ENCODE measurements around the gene RAB3C.

RAB3C gene

DNA sequence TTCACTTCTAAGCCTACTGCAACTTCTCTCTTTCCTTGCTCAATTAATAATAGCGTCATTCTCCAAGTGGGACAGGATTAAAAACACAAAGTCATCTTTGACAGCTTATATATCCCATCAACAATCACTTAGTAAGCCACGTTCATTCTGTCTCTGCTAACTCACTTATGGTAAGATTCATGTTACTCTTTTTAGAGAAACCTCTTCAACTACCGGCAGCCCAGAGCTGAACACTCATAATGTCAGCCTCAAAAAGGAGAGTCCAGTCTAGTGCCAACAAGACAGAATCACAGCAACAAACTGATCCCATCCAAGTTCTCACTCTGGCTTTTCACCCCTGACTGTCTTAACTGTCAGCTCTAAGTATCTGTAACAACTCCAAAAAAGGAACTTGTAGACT lies 196.0 kb downstream of the RAB3C start:
- DNase-seq: no peak

DNA sequence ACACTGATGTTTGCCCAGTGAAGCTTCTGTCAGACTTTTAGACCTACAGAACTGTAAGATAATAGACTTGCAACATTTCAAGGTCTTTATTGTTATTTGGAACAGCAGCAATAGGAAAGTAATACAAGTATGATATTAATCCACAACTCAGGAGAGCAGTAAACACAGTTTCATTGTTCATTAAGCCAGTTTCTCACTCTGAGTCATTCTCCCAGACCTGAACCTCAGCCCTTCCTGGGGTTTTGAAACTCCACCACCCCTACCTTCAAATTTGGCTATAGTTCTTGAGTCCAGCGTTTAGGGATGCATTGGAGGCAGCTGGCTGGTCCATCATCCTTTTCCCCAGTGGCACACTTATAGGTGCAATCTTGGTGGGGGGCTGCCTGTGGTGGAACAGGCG lies 203.2 kb downstream of the RAB3C start:
- no peak for DNase-seq

GRCh38 chr5:58786711-58787303 lies 203.9 kb downstream of the RAB3C start:
- DNase-seq: no peak

GRCh38 chr5:58787987-58788386 lies 205.1 kb downstream of the RAB3C start:
- no peak for DNase-seq

- no peak for DNase-seq
Measured at GRCh38 chr5:58793888-58794657, 211.2 kb downstream of the RAB3C start.

- no peak for DNase-seq
Measured at GRCh38 chr5:58794875-58795274, 212.0 kb downstream of the RAB3C start.

DNA sequence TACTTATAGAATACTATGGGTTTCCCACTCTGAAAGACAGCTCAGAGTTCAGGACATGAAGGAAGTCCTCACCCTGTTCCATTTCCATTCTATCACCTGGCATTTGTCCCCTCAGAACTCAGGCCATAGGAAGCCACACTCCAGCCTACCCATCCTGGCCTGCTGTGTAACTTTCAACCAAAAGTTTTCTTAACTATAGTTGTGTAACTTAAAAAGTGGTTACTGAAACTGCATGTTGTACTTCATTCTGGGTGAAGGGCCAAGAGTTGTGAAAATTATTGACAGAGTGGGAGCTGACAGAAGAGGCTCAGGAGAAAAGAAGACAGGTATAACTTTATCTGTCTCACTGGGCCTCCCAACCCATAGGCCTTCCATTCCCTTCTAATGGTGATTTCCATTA lies 212.5 kb downstream of the RAB3C start:
- no peak for DNase-seq

DNA sequence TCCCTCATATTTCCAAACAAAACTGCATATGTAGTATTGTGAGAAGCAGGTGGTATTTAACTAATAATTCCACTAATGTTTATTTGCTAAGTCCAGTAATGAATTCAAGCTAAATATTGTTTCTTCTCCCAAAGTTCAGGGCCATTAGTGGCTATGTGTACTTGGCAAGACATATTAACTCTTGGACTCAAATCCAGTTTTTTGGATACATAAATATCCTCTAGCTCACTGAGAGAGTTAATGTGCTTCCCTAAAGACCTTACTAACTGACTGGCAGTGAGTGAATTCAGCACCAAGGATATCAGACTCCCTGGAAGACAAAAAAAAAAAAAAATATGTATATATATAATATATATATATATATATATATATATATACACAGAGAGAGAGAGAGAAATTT lies 214.1 kb downstream of the RAB3C start:
- no peak for DNase-seq

DNA sequence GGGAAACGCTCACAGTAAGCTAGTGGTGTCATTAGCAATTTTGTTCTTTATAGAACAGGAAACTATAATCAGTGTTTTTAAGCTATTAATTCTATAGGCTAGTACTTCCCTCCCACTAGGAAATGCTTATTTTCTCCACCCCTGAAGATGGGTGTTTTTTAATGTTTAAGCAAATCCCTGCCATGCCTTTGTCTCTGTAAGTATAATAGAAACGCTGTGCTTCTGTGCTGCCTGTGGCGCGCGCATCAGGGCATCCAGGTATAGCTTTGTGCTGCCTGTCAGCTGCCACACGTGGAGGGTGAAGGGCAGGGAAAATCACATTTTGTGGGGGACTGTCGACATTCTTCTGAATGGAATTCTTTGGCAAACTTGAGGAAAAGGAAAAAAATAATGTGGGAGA lies 217.5 kb downstream of the RAB3C start:
- no peak for DNase-seq

DNA sequence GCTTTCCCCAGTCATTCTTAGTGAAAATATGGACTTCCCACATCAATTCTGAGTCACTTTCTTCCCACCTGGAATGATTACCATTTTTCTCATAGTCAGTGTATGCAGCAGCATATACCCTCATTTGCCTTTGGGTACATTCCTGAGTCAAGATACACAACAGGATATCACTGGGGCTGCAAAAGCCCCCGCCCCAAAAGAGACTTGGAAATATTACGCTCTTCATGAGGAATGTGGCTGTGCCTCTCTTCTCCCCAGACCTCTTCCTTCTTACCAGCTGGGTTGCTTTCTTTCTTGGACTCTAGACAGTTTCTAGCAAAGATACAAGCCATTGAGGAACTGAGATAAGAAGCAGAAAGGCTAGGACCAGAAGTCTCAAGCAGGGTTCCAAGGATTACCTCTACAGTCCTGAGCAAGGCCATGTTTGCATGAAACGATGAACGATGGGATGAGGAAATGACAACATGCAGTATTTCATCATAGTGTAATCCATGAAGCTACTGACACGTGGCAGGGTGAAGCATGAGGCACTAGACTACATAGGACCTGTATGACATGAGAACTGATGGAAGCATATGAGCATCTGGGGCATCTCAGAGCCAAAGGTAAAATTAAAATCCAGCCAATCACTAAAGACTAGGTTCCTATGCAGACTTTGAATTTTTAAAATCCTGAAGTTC lies 218.1 kb downstream of the RAB3C start:
- no peak for DNase-seq

GRCh38 chr5:58803056-58803455 lies 220.2 kb downstream of the RAB3C start:
- DNase-seq: no peak

DNA sequence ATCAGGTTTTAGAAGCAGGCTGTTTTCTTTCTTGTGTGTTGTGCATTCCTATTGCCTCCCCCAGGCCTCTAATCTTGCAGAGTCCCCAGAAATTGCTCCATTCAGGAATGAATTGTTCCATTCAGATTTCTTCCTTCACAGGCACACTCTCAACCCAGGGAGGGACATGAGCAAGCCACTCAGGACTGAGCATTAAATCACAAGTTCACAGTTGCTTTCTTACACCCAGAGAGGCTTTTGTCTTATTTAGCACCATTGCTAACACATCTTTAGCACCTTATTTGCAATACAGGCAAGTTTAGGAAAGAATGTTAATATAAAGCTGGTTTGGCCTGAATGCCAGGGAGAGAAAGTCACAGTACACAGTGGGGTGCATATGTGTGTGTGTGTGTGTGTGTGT lies 221.4 kb downstream of the RAB3C start:
- no peak for DNase-seq

DNA sequence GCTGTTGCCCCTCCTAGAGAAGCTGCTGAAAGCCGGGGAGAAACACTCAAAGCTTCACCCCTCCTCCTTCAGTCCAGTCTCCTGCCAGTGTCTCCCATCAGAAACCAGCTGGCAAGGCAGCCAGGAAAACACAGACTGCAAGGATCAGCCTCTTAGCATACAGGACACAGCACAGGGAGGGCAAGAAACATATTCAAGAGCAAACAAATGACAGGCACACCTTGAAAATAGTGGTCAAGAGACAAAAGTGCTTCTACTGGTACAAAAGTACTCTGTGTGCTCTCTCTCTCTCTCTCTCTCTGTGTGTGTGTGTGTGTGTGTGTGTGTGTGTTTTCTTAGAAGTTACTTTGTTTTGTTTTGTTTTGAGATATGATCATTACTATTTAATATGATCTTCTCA lies 227.2 kb downstream of the RAB3C start:
- DNase-seq: no peak

DNA sequence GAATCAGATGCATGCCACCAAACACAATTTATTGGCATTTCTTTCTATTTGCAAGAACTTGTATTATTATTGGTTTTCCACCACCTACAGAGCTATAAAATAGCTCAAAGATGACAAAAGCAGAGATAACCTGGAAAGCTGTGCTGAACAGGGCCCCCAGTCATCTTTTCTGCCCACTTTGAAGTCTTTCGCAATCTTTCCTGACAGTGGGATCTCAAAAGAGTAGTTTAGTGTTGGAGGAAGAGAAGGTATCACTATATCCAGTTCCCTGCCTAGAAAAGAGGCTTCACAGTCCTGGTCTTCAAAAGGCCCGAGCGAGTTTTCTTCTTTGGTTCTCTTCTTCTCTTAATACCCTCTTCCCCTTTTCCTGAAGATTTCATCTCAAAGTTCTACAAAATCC lies 231.0 kb downstream of the RAB3C start:
- DNase-seq: no peak

DNA sequence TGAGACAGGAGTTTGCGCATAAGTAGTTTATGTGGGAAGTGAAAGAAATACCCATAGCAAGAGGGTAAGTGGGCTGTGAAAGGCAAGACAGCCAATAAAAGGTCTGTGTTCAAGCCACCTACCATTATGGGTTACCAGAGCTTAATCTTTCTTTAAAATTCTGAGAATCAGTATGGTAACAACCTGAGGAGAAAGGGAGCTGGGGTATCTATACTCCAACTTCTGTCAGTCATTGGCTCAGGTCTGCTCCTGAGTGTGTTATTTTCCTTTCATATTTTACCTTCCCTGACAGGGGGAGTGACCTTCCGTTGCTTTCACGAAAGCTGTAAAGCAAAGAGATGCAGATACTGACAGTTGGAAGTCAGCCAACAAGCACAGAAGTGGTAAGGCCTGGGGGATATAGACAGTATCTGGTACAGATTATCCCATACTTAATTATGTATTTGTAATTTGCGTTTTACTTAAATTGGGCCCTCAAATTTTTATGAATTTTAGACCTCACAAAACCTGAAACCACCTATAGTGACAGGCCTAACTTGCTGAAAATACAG lies 233.4 kb downstream of the RAB3C start:
- no peak for DNase-seq

DNA sequence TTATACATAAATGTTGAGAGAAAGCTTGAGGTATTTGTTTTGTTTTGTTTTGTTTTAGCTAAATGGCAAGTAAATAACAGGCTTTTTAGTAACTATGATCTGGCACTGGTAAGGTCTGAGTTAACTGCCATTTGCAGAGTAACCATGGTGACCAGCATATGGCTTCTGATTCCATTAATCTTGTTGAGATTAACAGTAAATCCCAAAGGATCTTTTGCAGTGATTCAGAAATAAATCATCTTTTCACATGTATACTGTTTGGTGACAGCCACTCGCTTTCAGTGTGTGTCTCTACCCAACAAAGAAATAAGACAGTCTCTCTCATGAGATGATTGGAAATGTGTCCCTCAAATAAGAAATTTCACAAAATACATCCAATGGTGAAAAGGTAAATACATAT lies 235.6 kb downstream of the RAB3C start:
- no peak for DNase-seq

DNA sequence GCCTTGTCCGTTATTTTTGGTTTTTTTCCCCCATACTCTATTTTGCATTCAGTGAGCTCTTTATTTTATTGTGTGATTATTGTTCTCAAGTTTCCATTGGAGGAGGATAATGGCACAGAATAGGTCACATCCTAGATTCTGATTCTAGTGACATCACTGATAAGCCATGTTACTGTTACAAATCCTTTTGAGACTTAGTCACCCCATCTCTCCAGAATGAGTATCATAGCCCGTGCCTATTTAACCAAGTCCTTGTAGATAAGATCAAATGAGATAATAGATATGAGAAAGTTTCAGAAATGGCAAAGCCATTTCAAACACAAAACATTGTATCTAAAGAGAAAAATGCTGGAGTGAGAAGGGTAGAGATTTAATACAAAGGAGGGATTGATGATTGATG lies 242.6 kb downstream of the RAB3C start:
- no peak for DNase-seq

DNA sequence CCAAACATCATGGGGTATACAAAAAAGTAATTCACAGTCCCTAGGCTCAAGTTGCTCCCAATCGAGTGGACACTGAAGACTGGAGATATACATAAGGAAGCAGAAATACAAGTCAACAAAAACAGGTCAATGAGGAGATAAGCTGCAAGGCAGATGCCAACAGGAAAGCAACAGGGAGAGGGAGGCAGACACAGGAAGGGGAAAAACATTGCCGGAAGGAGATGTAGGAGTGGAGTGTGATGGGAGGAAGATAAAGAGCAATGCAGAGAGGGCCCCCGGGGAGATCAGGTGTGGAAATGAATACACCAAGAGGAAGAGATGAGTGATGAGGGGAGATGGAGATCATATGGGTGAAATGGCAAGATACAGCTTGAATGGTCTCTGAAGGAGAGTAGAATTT lies 243.0 kb downstream of the RAB3C start:
- no peak for DNase-seq

DNA sequence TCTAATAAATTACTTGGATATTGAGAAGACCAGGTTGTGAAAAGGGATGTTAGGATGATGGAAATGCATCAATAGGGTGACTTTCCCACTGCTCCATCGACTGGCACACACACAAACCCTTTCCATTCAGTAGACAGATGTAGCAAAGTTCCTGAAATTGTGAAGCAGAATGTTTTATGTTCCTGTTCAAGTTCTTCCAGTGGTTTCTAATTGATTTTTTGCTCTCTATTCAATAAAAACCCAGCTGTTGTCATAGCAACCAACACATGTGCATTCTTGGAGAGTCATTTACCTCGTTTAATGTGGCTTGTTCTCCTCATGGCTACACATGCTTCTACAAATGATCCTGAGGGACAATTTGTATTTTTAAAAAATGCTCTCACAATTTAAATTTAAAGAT lies 244.6 kb downstream of the RAB3C start:
- DNase-seq: no peak

- DNase-seq: no peak
Measured at GRCh38 chr5:58828258-58828657, 245.4 kb downstream of the RAB3C start.

GRCh38 chr5:58834242-58835225 lies 251.7 kb downstream of the RAB3C start:
- DNase-seq: no peak

DNA sequence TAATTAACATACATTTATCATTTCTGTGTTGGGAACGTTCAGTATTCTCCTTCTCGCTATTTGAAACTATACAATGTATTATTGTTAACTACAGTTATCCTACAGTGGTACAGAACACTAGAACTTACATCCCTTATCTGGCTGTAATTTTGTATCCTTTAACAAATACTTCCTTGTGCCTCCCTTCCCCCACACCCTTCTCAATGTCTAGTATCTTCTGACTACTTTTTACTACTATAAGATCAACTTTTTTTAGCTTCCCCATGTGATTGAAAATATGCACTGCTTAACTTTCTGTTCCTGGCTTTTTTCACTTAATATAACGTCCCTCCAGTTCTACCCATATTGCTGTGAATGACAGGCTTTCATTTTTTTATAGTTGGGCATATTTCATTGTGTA lies 253.5 kb downstream of the RAB3C start:
- no peak for DNase-seq

DNA sequence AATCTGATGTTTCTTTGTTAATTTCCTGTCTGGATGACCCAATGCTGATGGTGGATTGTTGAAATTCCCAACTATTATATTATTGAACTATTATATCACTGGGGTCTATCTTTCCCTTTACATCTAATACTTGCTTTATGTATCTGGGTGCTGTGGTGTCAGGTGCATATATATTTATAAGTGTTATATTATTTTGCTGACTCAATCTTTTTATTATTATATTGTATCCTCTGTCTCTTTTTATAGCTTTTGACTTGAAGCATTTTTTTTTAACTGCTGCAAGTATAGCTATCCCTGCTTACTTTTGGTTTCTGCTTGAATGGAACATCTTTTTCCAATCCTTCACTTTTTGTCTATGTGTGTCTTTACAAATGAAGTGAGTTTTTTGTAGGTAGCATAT lies 255.9 kb downstream of the RAB3C start:
- DNase-seq: no peak

Measured in activated T-cell treated with anti-CD3 and anti-CD28 coated beads, Interleukin-2, amount 50 U/mL, for 1 hour (primary cell).